ENCODE measurements around the gene DEFB126. TPM values are rescaled to one million over a fixed set of nuclear protein-coding genes. Genes with fewer than 3 reads are reported as not detected.

The DEFB126 gene
- total RNA-seq (ENCODE audit: low replicate concordance) = not detected in 2 replicates

GRCh38 chr20:142290-142689 is at the start of gene DEFB126:
TSS of gene DEFB126 (plus strand) at chr20:142590. CDS start at chr20:142629, 39 bp downstream.

DNA sequence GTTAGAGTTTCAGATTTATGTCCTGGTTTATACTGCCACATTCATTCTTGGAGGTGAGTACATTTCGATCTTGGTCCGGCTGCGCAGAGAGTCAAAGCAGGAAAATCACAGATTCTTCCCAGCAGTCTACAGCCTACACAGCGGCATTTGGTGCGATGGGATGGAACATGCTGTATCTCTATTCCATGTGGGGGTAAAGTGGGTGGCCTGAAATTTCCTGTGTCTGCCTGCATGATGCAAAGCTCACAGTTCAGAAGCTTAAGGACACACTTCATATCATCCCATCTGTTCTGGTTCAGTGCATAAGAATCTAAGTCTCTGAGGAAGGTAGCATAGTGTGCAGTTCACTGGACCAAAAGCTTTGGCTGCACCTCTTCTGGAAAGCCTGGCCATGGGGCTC is 14.8 kb downstream of the DEFB126 start, which contains the start of gene DEFB127:
Gene DEFB127, plus strand, starts transcription at position 301 of the 400 bp plus-strand sequence. Its CDS starts 91 bp downstream, at position 392.

GRCh38 chr20:189611-190010 is 47.2 kb downstream of the DEFB126 start, which contains the start of gene DEFB128:
TSS of gene DEFB128 (minus strand) at chr20:189711. CDS start at chr20:189623, 88 bp downstream.

Other genes starting within 250 kb of the DEFB126 start
- not detected in 2 replicates for gene DEFB125, start 54.9 kb upstream of the DEFB126 start, total RNA-seq (ENCODE audit: low replicate concordance)
- gene DEFB127, start 14.9 kb downstream of the DEFB126 start, total RNA-seq (ENCODE audit: low replicate concordance) = not detected in 2 replicates
- not detected in 2 replicates for gene DEFB128, start 47.1 kb downstream of the DEFB126 start, total RNA-seq (ENCODE audit: low replicate concordance)
- not detected in 2 replicates for gene DEFB129, start 84.7 kb downstream of the DEFB126 start, total RNA-seq (ENCODE audit: low replicate concordance)
- gene DEFB132, start 115.1 kb downstream of the DEFB126 start, total RNA-seq (ENCODE audit: low replicate concordance) = not detected in 2 replicates
- 1.1 and 3.3 TPM in 2 replicates for gene C20orf96, start 148.2 kb downstream of the DEFB126 start, total RNA-seq (ENCODE audit: low replicate concordance)
- 8.3 and 15.0 TPM in 2 replicates for gene ZCCHC3, start 155.0 kb downstream of the DEFB126 start, total RNA-seq (ENCODE audit: low replicate concordance)
- 2.1 and 2.8 TPM in 2 replicates for gene SOX12, start 183.0 kb downstream of the DEFB126 start, total RNA-seq (ENCODE audit: low replicate concordance)
- 15.6 and 17.5 TPM in 2 replicates for gene NRSN2, start 204.5 kb downstream of the DEFB126 start, total RNA-seq (ENCODE audit: low replicate concordance)
- gene TRIB3, start 238.2 kb downstream of the DEFB126 start, total RNA-seq (ENCODE audit: low replicate concordance) = 40.0 and 42.1 TPM in 2 replicates

Data from smooth muscle cell of the coronary artery (primary cell).